Liver (tissue), 9 donors: Measurements from ENCODE around the gene NAT16. TPM values are rescaled to one million over a fixed set of nuclear protein-coding genes. Genes with fewer than 3 reads are reported as not detected.

Experiments used
- DNase-seq: peaks from one replicate; pipeline ENCODE4 v3.0.0-alpha.2; 2017; ENCODE audit warnings: low spot score
- H3K27ac ChIP-seq, 2 donors: one replicate each; pipeline ENCODE4 v1.7.0; 2013; ENCODE audit warnings: inconsistent platforms in 2 of 2, low read length in 2 of 2, control low read depth in 1 of 2, low read depth in 1 of 2, mild to moderate bottlenecking in 1 of 2
- H3K27me3 ChIP-seq, 4 donors: one replicate each; pipeline versions ENCODE4 v1.6.1 to v1.7.0; 2013; ENCODE audit warnings: low read length in 3 of 4, inconsistent platforms in 1 of 4, mild to moderate bottlenecking in 1 of 4, moderate library complexity in 1 of 4; ENCODE audit not compliant: control insufficient read depth in 4 of 4, insufficient read depth in 4 of 4
- H3K36me3 ChIP-seq, 4 donors: one replicate each; pipeline versions ENCODE4 v1.6.1 to v1.7.0; 2013; ENCODE audit warnings: low read length in 3 of 4, mild to moderate bottlenecking in 3 of 4, low read depth in 1 of 4, moderate library complexity in 1 of 4; ENCODE audit not compliant: control insufficient read depth in 4 of 4, insufficient read depth in 3 of 4
- H3K4me1 ChIP-seq, 4 donors: one replicate each; pipeline versions ENCODE4 v1.6.1 to v1.7.0; 2013; ENCODE audit warnings: low read length in 3 of 4, mild to moderate bottlenecking in 3 of 4, moderate library complexity in 1 of 4; ENCODE audit not compliant: control insufficient read depth in 4 of 4, insufficient read depth in 4 of 4
- H3K4me3 ChIP-seq, 3 donors: one replicate each; pipeline versions ENCODE4 v1.6.1 to v1.7.0; 2013; ENCODE audit warnings: low read length in 3 of 3, control low read depth in 1 of 3, low read depth in 1 of 3, mild to moderate bottlenecking in 1 of 3
- H3K9ac ChIP-seq, 2 donors: one replicate each; pipeline ENCODE4 v1.7.0; 2013; ENCODE audit warnings: low read length in 2 of 2, mild to moderate bottlenecking in 2 of 2, moderate library complexity in 2 of 2, control low read depth in 1 of 2, low read depth in 1 of 2
- H3K9me3 ChIP-seq, 4 donors: one replicate each; pipeline versions ENCODE4 v1.6.1 to v1.7.0; 2013; ENCODE audit warnings: low read length in 3 of 4; ENCODE audit not compliant: control insufficient read depth in 4 of 4
- ATF3 ChIP-seq: IDR thresholded peaks from 2 replicates; pipeline ENCODE4 v1.6.1; 2016; ENCODE audit warnings: antibody characterized with exemption
- EGR1 ChIP-seq, 2 donors: IDR thresholded peaks; 2 replicates each; pipeline ENCODE4 v1.6.1; 2016 to 2018; ENCODE audit warnings: antibody characterized with exemption in 2 of 2, low read depth in 2 of 2
- FOXA1 ChIP-seq: IDR thresholded peaks from 2 replicates; pipeline ENCODE4 v1.6.1; 2016; ENCODE audit warnings: antibody characterized with exemption
- FOXA2 ChIP-seq: IDR thresholded peaks from 2 replicates; pipeline ENCODE4 v1.6.1; 2016; ENCODE audit warnings: antibody characterized with exemption
- GABPA ChIP-seq, 2 donors: IDR thresholded peaks in 1 of 2; conservative IDR thresholded peaks in 1 of 2; 2 replicates each; pipeline ENCODE4 v1.6.1; 2016; ENCODE audit warnings: antibody characterized with exemption in 2 of 2, mild to moderate bottlenecking in 1 of 2, moderate library complexity in 1 of 2
- HNF4A ChIP-seq, 2 donors: conservative IDR thresholded peaks; 2 replicates each; pipeline ENCODE4 v1.6.1; 2016; ENCODE audit warnings: antibody characterized with exemption in 2 of 2, mild to moderate bottlenecking in 2 of 2
- HNF4G ChIP-seq: IDR thresholded peaks from 2 replicates; pipeline ENCODE4 v1.6.1; 2016; ENCODE audit warnings: antibody characterized with exemption
- JUND ChIP-seq, 2 donors: IDR thresholded peaks; 2 replicates each; pipeline ENCODE4 v1.6.1; 2016; ENCODE audit warnings: antibody characterized with exemption in 2 of 2
- NR2F2 ChIP-seq: IDR thresholded peaks from 2 replicates; pipeline ENCODE4 v1.6.1; 2016; ENCODE audit warnings: antibody characterized with exemption
- RAD21 ChIP-seq, 2 donors: IDR thresholded peaks; 2 replicates each; pipeline ENCODE4 v1.6.1; 2016; ENCODE audit warnings: antibody characterized with exemption in 2 of 2, mild to moderate bottlenecking in 2 of 2
- REST ChIP-seq: IDR thresholded peaks from 2 replicates; pipeline ENCODE4 v1.6.1; 2016; ENCODE audit warnings: antibody characterized with exemption, mild to moderate bottlenecking
- RXRA ChIP-seq, 2 donors: IDR thresholded peaks; 2 replicates each; pipeline ENCODE4 v1.6.1; 2017 to 2018; ENCODE audit warnings: antibody characterized with exemption in 2 of 2, mild to moderate bottlenecking in 1 of 2
- SP1 ChIP-seq: IDR thresholded peaks from 2 replicates; pipeline ENCODE4 v1.6.1; 2018; ENCODE audit warnings: antibody characterized with exemption, mild to moderate bottlenecking
- TAF1 ChIP-seq: conservative IDR thresholded peaks from 2 replicates; pipeline ENCODE4 v1.6.1; 2016; ENCODE audit warnings: antibody characterized with exemption, mild to moderate bottlenecking
- YY1 ChIP-seq: IDR thresholded peaks from 2 replicates; pipeline ENCODE4 v1.6.1; 2016; ENCODE audit warnings: antibody characterized with exemption, mild to moderate bottlenecking
- WGBS: extraction: QIAGEN DNeasy Blood & Tissue Kit; methylation state at CpG from one replicate; pipeline ENCODE4 v1.1.7; 2013; 5-methylcytosine and 5-hydroxymethylcytosine counted together
- polyA plus RNA-seq, 2 donors: library from polyadenylated mRNA; stranded (reverse) in 1 of 2; unstranded in 1 of 2; fragments of 200-250 nt in 1 of 2; fragments of >200 nt in 1 of 2; fragmentation: Nextera tagmentation in 1 of 2; extraction: Ambion mirVana in 1 of 2; gene quantifications; one replicate each; pipeline versions ENCODE4 v1.2.1 to v1.2.3, GENCODE V29; 2013 to 2015
- total RNA-seq, 2 donors: library from RNA; depleted of rRNA; stranded (reverse); fragments of >200 nt; gene quantifications; one replicate each; pipeline ENCODE4 v1.2.3, GENCODE V29; 2014
- TF ChIP-seq, protein P1 (sequence below): IDR thresholded peaks from 2 replicates; pipeline ENCODE4 v1.6.1; 2016; ENCODE audit warnings: antibody characterized with exemption
- TF ChIP-seq, protein P2 (sequence below): fragments of 150-350 bp; IDR thresholded peaks from 2 replicates; pipeline ENCODE4 v1.5.1; 2017; ENCODE audit warnings: improper control_type of control experiment, low read depth, low read length; ENCODE audit not compliant: missing input control
- TF ChIP-seq, protein P3 (sequence below): IDR thresholded peaks from 2 replicates; pipeline ENCODE4 v1.6.1; 2016; ENCODE audit warnings: antibody characterized with exemption
- donor health status: healthy.
- donor health status: healthy.
- donor health status: healthy.
- donor health status: healthy.
- donor health status: healthy.

Gene NAT16
- total and polyA plus RNA-seq, 4 donors: not detected

DNA sequence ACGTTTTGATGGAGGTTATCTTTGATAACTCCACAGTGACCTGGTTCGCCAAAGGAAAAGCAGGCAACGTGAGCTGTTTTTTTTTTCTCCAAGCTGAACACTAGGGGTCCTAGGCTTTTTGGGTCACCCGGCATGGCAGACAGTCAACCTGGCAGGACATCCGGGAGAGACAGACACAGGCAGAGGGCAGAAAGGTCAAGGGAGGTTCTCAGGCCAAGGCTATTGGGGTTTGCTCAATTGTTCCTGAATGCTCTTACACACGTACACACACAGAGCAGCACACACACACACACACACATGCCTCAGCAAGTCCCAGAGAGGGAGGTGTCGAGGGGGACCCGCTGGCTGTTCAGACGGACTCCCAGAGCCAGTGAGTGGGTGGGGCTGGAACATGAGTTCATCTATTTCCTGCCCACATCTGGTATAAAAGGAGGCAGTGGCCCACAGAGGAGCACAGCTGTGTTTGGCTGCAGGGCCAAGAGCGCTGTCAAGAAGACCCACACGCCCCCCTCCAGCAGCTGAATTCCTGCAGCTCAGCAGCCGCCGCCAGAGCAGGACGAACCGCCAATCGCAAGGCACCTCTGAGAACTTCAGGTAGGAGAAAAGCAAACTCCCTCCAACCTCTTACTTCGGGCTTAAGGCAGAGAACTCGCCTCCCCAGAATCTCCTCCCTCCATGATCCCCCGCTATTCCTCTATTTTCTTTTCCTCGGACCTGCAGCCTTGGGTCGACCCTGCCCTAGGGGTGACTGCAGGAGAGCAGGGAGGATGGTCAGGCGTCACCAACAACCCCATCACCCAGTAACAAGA, 53.2 kb downstream of the NAT16 start, which contains the start of gene SERPINE1:
Gene SERPINE1, plus strand, starts transcription at position 454 of the 809 bp plus-strand sequence. CDS start 1,290 bp downstream, outside the sequence.
- H3K9me3 ChIP-seq: no peaks in the 10 kb centered on the region
- H3K27ac ChIP-seq: peak within 1 kb of the TSS; percentile 83 to 96
- peak within 1 kb of the TSS in 1 of 2 donors; percentile 88 for H3K9ac ChIP-seq
- peak; percentile 64 for DNase-seq
- WGBS: 8% methylated on average over 22 of the region's 22 CpGs
- H3K4me3 ChIP-seq: peak within 1 kb of the TSS; percentile 45 to 50 (median 47)
- H3K4me1 ChIP-seq: peaks cover 20 to 51% (median 30%) of the 10 kb centered on the region in 4 donors
- no peak for TF ChIP-seq FOXA1
- TF ChIP-seq RXRA (IDR thresholded peaks at IDR 0.05): peak; percentile 96 to 100
- peak; percentile 96 for TF ChIP-seq SP1
- TF ChIP-seq EGR1 (IDR thresholded peaks at IDR 0.05; ENCODE audit: low read depth in 2 of 2): peak; percentile 89 to 93
- TF ChIP-seq REST: peak; percentile 84
- peak; percentile 71 for TF ChIP-seq HNF4G
- peak; percentile 90 for TF ChIP-seq TAF1
- TF ChIP-seq YY1: peak; percentile 91
- TF ChIP-seq, protein P1, sequence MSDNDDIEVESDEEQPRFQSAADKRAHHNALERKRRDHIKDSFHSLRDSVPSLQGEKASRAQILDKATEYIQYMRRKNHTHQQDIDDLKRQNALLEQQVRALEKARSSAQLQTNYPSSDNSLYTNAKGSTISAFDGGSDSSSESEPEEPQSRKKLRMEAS: peak; percentile 21
- peak; percentile 71 to 78 for TF ChIP-seq HNF4A (conservative IDR thresholded peaks at IDR 0.05)
- peak; percentile 100 for TF ChIP-seq NR2F2
- TF ChIP-seq ATF3: no peak
- TF ChIP-seq GABPA (IDR thresholded peaks at IDR 0.05 in 1 of 2, conservative IDR thresholded peaks at IDR 0.05 in 1 of 2): peak; percentile 39 to 73
- peak; percentile 47 for TF ChIP-seq FOXA2
- TF ChIP-seq, protein P2, sequence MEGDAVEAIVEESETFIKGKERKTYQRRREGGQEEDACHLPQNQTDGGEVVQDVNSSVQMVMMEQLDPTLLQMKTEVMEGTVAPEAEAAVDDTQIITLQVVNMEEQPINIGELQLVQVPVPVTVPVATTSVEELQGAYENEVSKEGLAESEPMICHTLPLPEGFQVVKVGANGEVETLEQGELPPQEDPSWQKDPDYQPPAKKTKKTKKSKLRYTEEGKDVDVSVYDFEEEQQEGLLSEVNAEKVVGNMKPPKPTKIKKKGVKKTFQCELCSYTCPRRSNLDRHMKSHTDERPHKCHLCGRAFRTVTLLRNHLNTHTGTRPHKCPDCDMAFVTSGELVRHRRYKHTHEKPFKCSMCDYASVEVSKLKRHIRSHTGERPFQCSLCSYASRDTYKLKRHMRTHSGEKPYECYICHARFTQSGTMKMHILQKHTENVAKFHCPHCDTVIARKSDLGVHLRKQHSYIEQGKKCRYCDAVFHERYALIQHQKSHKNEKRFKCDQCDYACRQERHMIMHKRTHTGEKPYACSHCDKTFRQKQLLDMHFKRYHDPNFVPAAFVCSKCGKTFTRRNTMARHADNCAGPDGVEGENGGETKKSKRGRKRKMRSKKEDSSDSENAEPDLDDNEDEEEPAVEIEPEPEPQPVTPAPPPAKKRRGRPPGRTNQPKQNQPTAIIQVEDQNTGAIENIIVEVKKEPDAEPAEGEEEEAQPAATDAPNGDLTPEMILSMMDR: peak; percentile 42
- TF ChIP-seq, protein P3, sequence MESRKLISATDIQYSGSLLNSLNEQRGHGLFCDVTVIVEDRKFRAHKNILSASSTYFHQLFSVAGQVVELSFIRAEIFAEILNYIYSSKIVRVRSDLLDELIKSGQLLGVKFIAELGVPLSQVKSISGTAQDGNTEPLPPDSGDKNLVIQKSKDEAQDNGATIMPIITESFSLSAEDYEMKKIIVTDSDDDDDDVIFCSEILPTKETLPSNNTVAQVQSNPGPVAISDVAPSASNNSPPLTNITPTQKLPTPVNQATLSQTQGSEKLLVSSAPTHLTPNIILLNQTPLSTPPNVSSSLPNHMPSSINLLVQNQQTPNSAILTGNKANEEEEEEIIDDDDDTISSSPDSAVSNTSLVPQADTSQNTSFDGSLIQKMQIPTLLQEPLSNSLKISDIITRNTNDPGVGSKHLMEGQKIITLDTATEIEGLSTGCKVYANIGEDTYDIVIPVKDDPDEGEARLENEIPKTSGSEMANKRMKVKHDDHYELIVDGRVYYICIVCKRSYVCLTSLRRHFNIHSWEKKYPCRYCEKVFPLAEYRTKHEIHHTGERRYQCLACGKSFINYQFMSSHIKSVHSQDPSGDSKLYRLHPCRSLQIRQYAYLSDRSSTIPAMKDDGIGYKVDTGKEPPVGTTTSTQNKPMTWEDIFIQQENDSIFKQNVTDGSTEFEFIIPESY: peak; percentile 85
- peak; percentile 43 to 69 for TF ChIP-seq RAD21 (IDR thresholded peaks at IDR 0.05)
- TF ChIP-seq JUND (IDR thresholded peaks at IDR 0.05): peak; percentile 75 to 89
- H3K27me3 ChIP-seq: no peaks in the 10 kb centered on the region
- H3K36me3 ChIP-seq: peaks cover 0 to 14% (median 7%) of the 10 kb centered on the region in 4 donors
